PC-3 (cell line): ENCODE data around the gene MCAT. TPM values are rescaled to one million over a fixed set of nuclear protein-coding genes. Genes with fewer than 3 reads are reported as not detected.

Source experiments
- ATAC-seq: fragments of 200-7000 bp; cut with Tn5 transposase; 2 replicates; pipeline ENCODE4 v1.9.1; 2020; ENCODE audit warnings: mild to moderate bottlenecking, moderate library complexity
- BruUV-seq: library from RNA; stranded (reverse); fragments of 400-500 nt; replicated peaks from 2 replicates; lab custom pipeline; 2021; lab: Mats Ljungman, UMichigan
- CTCF ChIA-PET: fragments of 300-600 bp; sonication (Branson Sonifier 250); formaldehyde crosslinking; loops from one replicate; lab custom pipeline; 2022; ENCODE audit warnings: antibody characterized with exemption; lab: Charles Lee
- POLR2A ChIA-PET: fragments of 300-600 bp; sonication (Branson Sonifier 250); formaldehyde crosslinking; loops from one replicate; lab custom pipeline; 2022; ENCODE audit warnings: antibody characterized with exemption; ENCODE audit not compliant: unreplicated experiment; lab: Charles Lee
- DNase-seq: peaks from one replicate; pipeline ENCODE4 v3.0.0-alpha.2; 2015
- H2AFZ ChIP-seq: fragments of 300-600 bp; sonication (generic); 2 replicates; pipeline ENCODE4 v1.6.0; 2016; ENCODE audit warnings: antibody characterized with exemption, low read length
- H3F3A ChIP-seq: fragments of 300-600 bp; sonication (generic); one replicate; pipeline ENCODE4 v1.6.0; 2017; ENCODE audit warnings: antibody characterized with exemption, low read length, control low read depth, mild to moderate bottlenecking; ENCODE audit not compliant: unreplicated experiment
- H3K27ac ChIP-seq: fragments of 300-600 bp; sonication (generic); 2 replicates; pipeline ENCODE4 v1.5.1; 2016; ENCODE audit warnings: mild to moderate bottlenecking, low read length
- H3K27me3 ChIP-seq: fragments of 300-600 bp; sonication (generic); 2 replicates; pipeline ENCODE4 v1.6.1; 2016; ENCODE audit warnings: low read length, mixed read lengths
- H3K36me3 ChIP-seq: fragments of 300-600 bp; sonication (generic); 2 replicates; pipeline ENCODE4 v1.6.1; 2016; ENCODE audit warnings: low read depth, mixed run types, low read length, mixed read lengths
- H3K4me1 ChIP-seq: fragments of 300-600 bp; sonication (generic); 2 replicates; pipeline ENCODE4 v1.5.1; 2016; ENCODE audit warnings: low read length; ENCODE audit not compliant: insufficient read depth
- H3K4me2 ChIP-seq: fragments of 300-600 bp; sonication (generic); 2 replicates; pipeline ENCODE4 v1.6.0; 2016; ENCODE audit warnings: low read length
- H3K4me3 ChIP-seq: fragments of 300-600 bp; sonication (generic); 2 replicates; pipeline ENCODE4 v1.5.1; 2016; ENCODE audit warnings: mild to moderate bottlenecking, low read length, mixed read lengths
- H3K79me2 ChIP-seq: fragments of 300-600 bp; sonication (generic); 2 replicates; pipeline ENCODE4 v1.6.1; 2017; ENCODE audit warnings: low read length, mixed read lengths
- H3K9ac ChIP-seq: fragments of 300-600 bp; sonication (generic); 2 replicates; pipeline ENCODE4 v1.6.0; 2016; ENCODE audit warnings: mild to moderate bottlenecking, low read length
- H3K9me2 ChIP-seq: fragments of 300-600 bp; sonication (generic); replicated peaks from 2 replicates; pipeline ENCODE4 v1.6.1; 2016; ENCODE audit warnings: mixed run types, low read length, mixed read lengths
- H3K9me3 ChIP-seq: fragments of 300-600 bp; sonication (generic); 2 replicates; pipeline ENCODE4 v1.6.1; 2016; ENCODE audit warnings: low read length, mixed read lengths
- H4K20me1 ChIP-seq: fragments of 300-600 bp; sonication (generic); 2 replicates; pipeline ENCODE4 v1.6.1; 2016; ENCODE audit warnings: low read length, mixed read lengths
- EZH2 ChIP-seq: fragments of 300-600 bp; sonication (generic); IDR thresholded peaks from one replicate; pipeline ENCODE4 v1.6.1; 2017; ENCODE audit warnings: antibody characterized with exemption, mild to moderate bottlenecking, low read length; ENCODE audit not compliant: unreplicated experiment
- EZH2phosphoT487 ChIP-seq: fragments of 300-600 bp; sonication (generic); IDR thresholded peaks from 2 replicates; pipeline ENCODE4 v1.6.1; 2018; ENCODE audit warnings: mild to moderate bottlenecking, antibody characterized with exemption, low read length, borderline replicate concordance
- intact Hi-C: fragments of 100-400 bp; cut with micrococcal nuclease; formaldehyde crosslinking; loops from 2 replicates; pipeline ENCODE4 v1.9.0; 2023
- total RNA-seq: library from RNA; depleted of rRNA; stranded (reverse); fragments of >200 nt; gene quantifications from 2 replicates; pipeline ENCODE4 v1.2.3, GENCODE V29; 2014
- TF ChIP-seq, protein P1 (sequence below): fragments of 300-600 bp; sonication (generic); conservative IDR thresholded peaks from 2 replicates; pipeline ENCODE4 v1.5.1; 2017; ENCODE audit warnings: antibody characterized with exemption, low read depth, mild to moderate bottlenecking, low read length

MCAT gene
- total RNA-seq, 1 experiment from 2014 or later = 29.2 TPM

DNA sequence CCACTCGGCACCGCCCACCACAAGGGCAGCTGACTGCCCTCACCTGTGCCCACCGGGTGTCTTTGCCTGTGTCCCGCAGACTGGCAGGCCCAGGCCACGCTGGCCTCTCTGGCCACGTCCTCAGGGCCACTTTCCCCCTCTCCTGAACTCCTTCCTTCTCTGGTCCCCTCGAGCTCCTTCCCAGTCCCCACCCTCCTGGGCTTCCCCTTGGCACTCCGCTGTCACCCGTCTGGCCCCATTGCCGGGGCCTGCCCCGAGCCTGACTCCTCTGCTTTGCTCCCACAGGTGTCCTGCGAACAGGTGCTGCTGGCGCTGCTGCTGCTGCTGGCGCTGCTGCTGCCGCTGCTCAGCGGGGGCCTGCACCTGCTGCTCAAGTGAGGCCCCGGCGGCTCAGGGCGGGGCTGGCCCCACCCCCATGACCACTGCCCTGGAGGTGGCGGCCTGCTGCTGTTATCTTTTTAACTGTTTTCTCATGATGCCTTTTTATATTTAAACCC is 14.2 kb downstream of the MCAT start:
- no peak overlapping the region for H2AFZ ChIP-seq
- no peaks in the 10 kb centered on the region for H3K9me2 ChIP-seq
- no peaks in the 10 kb centered on the region for H3K27me3 ChIP-seq
- no peak overlapping the region for H3K9ac ChIP-seq
- 0 out of 2 replicates have a peak overlapping the region, but pooled peaks have one; percentile 100 for H3K27ac ChIP-seq
- H3K9me3 ChIP-seq = no peaks in the 10 kb centered on the region
- TF ChIP-seq EZH2 (no peak), EZH2phosphoT487 (no peak)
- TF ChIP-seq, protein P1, sequence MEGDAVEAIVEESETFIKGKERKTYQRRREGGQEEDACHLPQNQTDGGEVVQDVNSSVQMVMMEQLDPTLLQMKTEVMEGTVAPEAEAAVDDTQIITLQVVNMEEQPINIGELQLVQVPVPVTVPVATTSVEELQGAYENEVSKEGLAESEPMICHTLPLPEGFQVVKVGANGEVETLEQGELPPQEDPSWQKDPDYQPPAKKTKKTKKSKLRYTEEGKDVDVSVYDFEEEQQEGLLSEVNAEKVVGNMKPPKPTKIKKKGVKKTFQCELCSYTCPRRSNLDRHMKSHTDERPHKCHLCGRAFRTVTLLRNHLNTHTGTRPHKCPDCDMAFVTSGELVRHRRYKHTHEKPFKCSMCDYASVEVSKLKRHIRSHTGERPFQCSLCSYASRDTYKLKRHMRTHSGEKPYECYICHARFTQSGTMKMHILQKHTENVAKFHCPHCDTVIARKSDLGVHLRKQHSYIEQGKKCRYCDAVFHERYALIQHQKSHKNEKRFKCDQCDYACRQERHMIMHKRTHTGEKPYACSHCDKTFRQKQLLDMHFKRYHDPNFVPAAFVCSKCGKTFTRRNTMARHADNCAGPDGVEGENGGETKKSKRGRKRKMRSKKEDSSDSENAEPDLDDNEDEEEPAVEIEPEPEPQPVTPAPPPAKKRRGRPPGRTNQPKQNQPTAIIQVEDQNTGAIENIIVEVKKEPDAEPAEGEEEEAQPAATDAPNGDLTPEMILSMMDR = no peak
- POLR2A ChIA-PET = no interaction called here
- H3K79me2 ChIP-seq = peaks cover 12% of the 10 kb centered on the region
- CTCF ChIA-PET = no interaction called here
- peak overlapping the region; percentile 84; the same call in 1 of the 2 replicates for H3K4me2 ChIP-seq
- DNase-seq (no peak), ATAC-seq (no peak)
- H3F3A ChIP-seq = no peaks in the 10 kb centered on the region
- no peaks in the 10 kb centered on the region; the same call in 1 of the 2 replicates for H3K36me3 ChIP-seq
- no TSS peak for BruUV-seq
- intact Hi-C loops = no loop called here
- H3K4me3 ChIP-seq = no peak overlapping the region
- no peaks in the 10 kb centered on the region for H4K20me1 ChIP-seq
- peaks cover 36% of the 10 kb centered on the region for H3K4me1 ChIP-seq

- ChIA-PET POLR2A (interaction anchor here (0.6 kb wide), 1 partner anchor 13 kb away, joined by 7 read pairs; no protein-coding TSS in a partner anchor), CTCF (no interaction called here)
- H3K27me3 ChIP-seq = no peaks in the 10 kb centered on the region
- intact Hi-C loops = no loop called here
- H3K9me3 ChIP-seq = no peaks in the 10 kb centered on the region
- H4K20me1 ChIP-seq = no peaks in the 10 kb centered on the region
- DNase-seq = no peak
- no peaks in the 10 kb centered on the region for H3K9me2 ChIP-seq
- peak overlapping the region; percentile 100 for H3K27ac ChIP-seq
- H2AFZ ChIP-seq = no peak overlapping the region
- H3F3A ChIP-seq = no peaks in the 10 kb centered on the region
- peak overlapping the region; percentile 84 for H3K4me2 ChIP-seq
- TF ChIP-seq EZH2 = no peak
- no TSS peak for BruUV-seq
- no peaks in the 10 kb centered on the region; the same call in 1 of the 2 replicates for H3K36me3 ChIP-seq
- no peak for ATAC-seq
- H3K4me1 ChIP-seq = peaks cover 36% of the 10 kb centered on the region
- H3K4me3 ChIP-seq = peak overlapping the region; percentile 44; the same call in 1 of the 2 replicates
- peak overlapping the region; percentile 96 for H3K9ac ChIP-seq
- H3K79me2 ChIP-seq = peaks cover 12% of the 10 kb centered on the region
Observed at GRCh38 chr22:43128116-43128515, 15.1 kb downstream of the MCAT start.

GRCh38 chr22:43127166-43127908 is 15.9 kb downstream of the MCAT start:
- ChIA-PET CTCF (no interaction called here), POLR2A (interaction anchor here (0.5 kb wide), 1 partner anchor 10 kb away, joined by 7 read pairs; no protein-coding TSS in a partner anchor)
- H3K9me2 ChIP-seq = no peaks in the 10 kb centered on the region
- no peak overlapping the region for H2AFZ ChIP-seq
- intact Hi-C loops = no loop called here
- H3K9ac ChIP-seq = peak overlapping the region; percentile 96
- H3K79me2 ChIP-seq = peaks cover 12% of the 10 kb centered on the region
- no peaks in the 10 kb centered on the region for H3K36me3 ChIP-seq
- H3K27ac ChIP-seq = peak overlapping the region; percentile 100
- no peak for TF ChIP-seq EZH2phosphoT487
- H3K4me3 ChIP-seq = peak overlapping the region; percentile 53
- H3F3A ChIP-seq = no peaks in the 10 kb centered on the region
- H3K4me2 ChIP-seq = peak overlapping the region; percentile 84
- H3K4me1 ChIP-seq = peaks cover 36% of the 10 kb centered on the region
- peak; percentile 89 for DNase-seq
- H3K27me3 ChIP-seq = no peaks in the 10 kb centered on the region
- no peaks in the 10 kb centered on the region for H4K20me1 ChIP-seq
- TSS peak; percentile 88 for BruUV-seq
- peak; percentile 86 for ATAC-seq
- H3K9me3 ChIP-seq = no peaks in the 10 kb centered on the region
